K562 (cell line): ENCODE results near the gene PGAP3. TPM values are rescaled to one million over a fixed set of nuclear protein-coding genes. Genes with fewer than 3 reads are reported as not detected.

ENCODE experiments used
- FOXJ2 ChIP-seq: fragments of 200-800 bp; sonication (Bioruptor generic); IDR thresholded peaks from 2 replicates; pipeline ENCODE4 v1.6.1; 2016; ENCODE audit warnings: missing genetic modification characterization, missing compliant biosample characterization
- FOXK1 ChIP-seq: sonication (generic); formaldehyde crosslinking; IDR thresholded peaks from 2 replicates; pipeline ENCODE4 v1.8.0; 2022; ENCODE audit warnings: missing genetic modification reagents, mild to moderate bottlenecking, borderline replicate concordance
- GATAD2B ChIP-seq: fragments of 450-650 bp; IDR thresholded peaks from 2 replicates; pipeline ENCODE4 v1.6.1; 2017; ENCODE audit warnings: mild to moderate bottlenecking, borderline replicate concordance
- HDAC1 ChIP-seq, 2 experiments: fragments of 450-650 bp; IDR thresholded peaks; 2 replicates each; pipeline ENCODE4 v1.6.1; 2016 to 2017; ENCODE audit warnings: inconsistent platforms in 1 of 2, mild to moderate bottlenecking in 1 of 2, moderate library complexity in 1 of 2
- HDAC8 ChIP-seq: fragments of 450-650 bp; IDR thresholded peaks from 2 replicates; pipeline ENCODE4 v1.6.1; 2016; ENCODE audit warnings: mild to moderate bottlenecking, missing genetic modification characterization, moderate library complexity, missing compliant biosample characterization
- KAT8 ChIP-seq: fragments of 450-650 bp; IDR thresholded peaks from 2 replicates; pipeline ENCODE4 v1.6.1; 2016; ENCODE audit warnings: low read depth, mild to moderate bottlenecking
- LEF1 ChIP-seq: fragments of 450-650 bp; IDR thresholded peaks from 2 replicates; pipeline ENCODE4 v1.6.1; 2016; ENCODE audit warnings: mild to moderate bottlenecking
- NCOA2 ChIP-seq, 2 experiments: fragments of 450-650 bp; IDR thresholded peaks; 2 replicates each; pipeline ENCODE4 v1.6.1; 2018; ENCODE audit warnings: mild to moderate bottlenecking in 2 of 2, moderate library complexity in 1 of 2; ENCODE audit not compliant: partially characterized antibody in 2 of 2
- NR3C1 ChIP-seq: sonication (generic); formaldehyde crosslinking; IDR thresholded peaks from 2 replicates; pipeline ENCODE4 v1.8.1; 2022; ENCODE audit warnings: missing genetic modification reagents
- SMARCB1 ChIP-seq: IDR thresholded peaks from 2 replicates; pipeline ENCODE4 v1.6.1; 2011; ENCODE audit warnings: improper control_type of control experiment, low read depth; ENCODE audit not compliant: insufficient read length
- ZKSCAN8 ChIP-seq: fragments of 200-800 bp; sonication (Bioruptor generic); IDR thresholded peaks from 2 replicates; pipeline ENCODE4 v1.6.1; 2016; ENCODE audit warnings: missing genetic modification characterization, missing compliant biosample characterization
- ZNF224 ChIP-seq: sonication (generic); formaldehyde crosslinking; IDR thresholded peaks from 2 replicates; pipeline ENCODE4 v1.8.0; 2022; ENCODE audit warnings: mild to moderate bottlenecking, missing genetic modification reagents
- ZNF354B ChIP-seq: fragments of 250-450 bp; sonication (Bioruptor Pico); IDR thresholded peaks from 2 replicates; pipeline ENCODE4 v1.4.0; 2020
- ZNF507 ChIP-seq: conservative IDR thresholded peaks from 2 replicates; pipeline ENCODE4 v1.6.1; 2017; ENCODE audit warnings: missing genetic modification characterization, missing compliant biosample characterization
- ZNF518B ChIP-seq: fragments of 250-450 bp; sonication (Bioruptor Pico); IDR thresholded peaks from 2 replicates; pipeline ENCODE4 v1.5.0; 2021; ENCODE audit warnings: mild to moderate bottlenecking, moderate library complexity
- ZNF589 ChIP-seq: fragments of 200-800 bp; sonication (Bioruptor generic); IDR thresholded peaks from 2 replicates; pipeline ENCODE4 v1.6.1; 2016; ENCODE audit warnings: low read depth, missing genetic modification characterization, missing compliant biosample characterization
- polyA plus RNA-seq, 8 experiments: library from polyadenylated mRNA; depleted of rRNA in 4 of 8; stranded (reverse) in 5 of 8; unstranded in 3 of 8; fragments of >200 nt; fragmentation: Nextera tagmentation in 2 of 8; fragmentation: Illumina TruSeq in 1 of 8; extraction: Ambion mirVana in 2 of 8; extraction: Trizol in 1 of 8; gene quantifications; 2 replicates each; pipeline versions ENCODE4 v1.2.1 to v1.2.3, GENCODE V29; 2011 to 2014; ENCODE audit warnings: inconsistent platforms in 1 of 8, missing spikeins in 1 of 8
- total RNA-seq, 7 experiments: library from RNA; depleted of rRNA in 6 of 7; stranded (reverse); fragments of >200 nt in 6 of 7; fragmentation: Illumina TruSeq in 2 of 7; extraction: Trizol in 2 of 7; gene quantifications; 2 replicates each; pipeline versions ENCODE4 v1.2.1 to v1.2.3, GENCODE V29; 2011 to 2021; ENCODE audit warnings: low replicate concordance in 1 of 7
- TF ChIP-seq, protein P1 (sequence below), 2 experiments: fragments of 450-650 bp in 1 of 2; IDR thresholded peaks; 2 replicates each; pipeline ENCODE4 v1.6.1; 2011 to 2017; ENCODE audit warnings: low read depth in 2 of 2, antibody characterized with exemption in 1 of 2, borderline replicate concordance in 1 of 2, low read length in 1 of 2, mild to moderate bottlenecking in 1 of 2, mixed read lengths in 1 of 2; ENCODE audit not compliant: control insufficient read depth in 1 of 2
- TF ChIP-seq, protein P2 (sequence below): sonication (generic); formaldehyde crosslinking; IDR thresholded peaks from 2 replicates; pipeline ENCODE4 v1.4.0; 2020; ENCODE audit warnings: mild to moderate bottlenecking, missing genetic modification reagents

PGAP3 gene
- total and polyA plus RNA-seq, 9 of the 15 experiments (the other 6 are each of a cell fraction or from before 2014, with no cell fraction given) = 0.38 to 9.4 (median 4.5) TPM

GRCh38 chr17:39667945-39668924 lies 19.6 kb downstream of the PGAP3 start, which contains the start of gene PNMT (continued):
- no peak for TF ChIP-seq ZNF589 (CRISPR knock-in tag)
- TF ChIP-seq FOXK1 = no peak
- TF ChIP-seq ZNF354B (CRISPR knock-in tag) = no peak
- TF ChIP-seq ZKSCAN8 (CRISPR knock-in tag) = 0 out of 2 replicates have a peak, but pooled peaks have one; percentile 61
- no peak for TF ChIP-seq ZNF507
- TF ChIP-seq, protein P1, sequence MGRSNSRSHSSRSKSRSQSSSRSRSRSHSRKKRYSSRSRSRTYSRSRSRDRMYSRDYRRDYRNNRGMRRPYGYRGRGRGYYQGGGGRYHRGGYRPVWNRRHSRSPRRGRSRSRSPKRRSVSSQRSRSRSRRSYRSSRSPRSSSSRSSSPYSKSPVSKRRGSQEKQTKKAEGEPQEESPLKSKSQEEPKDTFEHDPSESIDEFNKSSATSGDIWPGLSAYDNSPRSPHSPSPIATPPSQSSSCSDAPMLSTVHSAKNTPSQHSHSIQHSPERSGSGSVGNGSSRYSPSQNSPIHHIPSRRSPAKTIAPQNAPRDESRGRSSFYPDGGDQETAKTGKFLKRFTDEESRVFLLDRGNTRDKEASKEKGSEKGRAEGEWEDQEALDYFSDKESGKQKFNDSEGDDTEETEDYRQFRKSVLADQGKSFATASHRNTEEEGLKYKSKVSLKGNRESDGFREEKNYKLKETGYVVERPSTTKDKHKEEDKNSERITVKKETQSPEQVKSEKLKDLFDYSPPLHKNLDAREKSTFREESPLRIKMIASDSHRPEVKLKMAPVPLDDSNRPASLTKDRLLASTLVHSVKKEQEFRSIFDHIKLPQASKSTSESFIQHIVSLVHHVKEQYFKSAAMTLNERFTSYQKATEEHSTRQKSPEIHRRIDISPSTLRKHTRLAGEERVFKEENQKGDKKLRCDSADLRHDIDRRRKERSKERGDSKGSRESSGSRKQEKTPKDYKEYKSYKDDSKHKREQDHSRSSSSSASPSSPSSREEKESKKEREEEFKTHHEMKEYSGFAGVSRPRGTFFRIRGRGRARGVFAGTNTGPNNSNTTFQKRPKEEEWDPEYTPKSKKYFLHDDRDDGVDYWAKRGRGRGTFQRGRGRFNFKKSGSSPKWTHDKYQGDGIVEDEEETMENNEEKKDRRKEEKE (IDR thresholded peaks at IDR 0.05; ENCODE audit: borderline replicate concordance in 1 of 2, control insufficient read depth in 1 of 2, low read depth in 2 of 2, low read length in 1 of 2) = no peak
- no peak for TF ChIP-seq SMARCB1
- TF ChIP-seq NCOA2 (IDR thresholded peaks at IDR 0.05; ENCODE audit: partially characterized antibody in 2 of 2) = no peak
- peak; percentile 87; the same call in 1 of the 2 replicates for TF ChIP-seq HDAC8 (tag)
- TF ChIP-seq ZNF224 (CRISPR knock-in tag) = no peak
- TF ChIP-seq NR3C1 (CRISPR knock-in tag) = no peak
- peak in 1 of 2 experiments; percentile 70; a peak in 1 of 4 replicates for TF ChIP-seq HDAC1 (IDR thresholded peaks at IDR 0.05)
- no peak for TF ChIP-seq ZNF518B
- no peak for TF ChIP-seq FOXJ2
- no peak for TF ChIP-seq KAT8
- TF ChIP-seq, protein P2, sequence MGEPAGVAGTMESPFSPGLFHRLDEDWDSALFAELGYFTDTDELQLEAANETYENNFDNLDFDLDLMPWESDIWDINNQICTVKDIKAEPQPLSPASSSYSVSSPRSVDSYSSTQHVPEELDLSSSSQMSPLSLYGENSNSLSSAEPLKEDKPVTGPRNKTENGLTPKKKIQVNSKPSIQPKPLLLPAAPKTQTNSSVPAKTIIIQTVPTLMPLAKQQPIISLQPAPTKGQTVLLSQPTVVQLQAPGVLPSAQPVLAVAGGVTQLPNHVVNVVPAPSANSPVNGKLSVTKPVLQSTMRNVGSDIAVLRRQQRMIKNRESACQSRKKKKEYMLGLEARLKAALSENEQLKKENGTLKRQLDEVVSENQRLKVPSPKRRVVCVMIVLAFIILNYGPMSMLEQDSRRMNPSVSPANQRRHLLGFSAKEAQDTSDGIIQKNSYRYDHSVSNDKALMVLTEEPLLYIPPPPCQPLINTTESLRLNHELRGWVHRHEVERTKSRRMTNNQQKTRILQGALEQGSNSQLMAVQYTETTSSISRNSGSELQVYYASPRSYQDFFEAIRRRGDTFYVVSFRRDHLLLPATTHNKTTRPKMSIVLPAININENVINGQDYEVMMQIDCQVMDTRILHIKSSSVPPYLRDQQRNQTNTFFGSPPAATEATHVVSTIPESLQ (CRISPR knock-in tag) = no peak
- TF ChIP-seq GATAD2B = no peak; the same call in 1 of the 2 replicates
- TF ChIP-seq LEF1 = no peak
